Measurements from ENCODE around the gene CYP11A1. TPM values are rescaled to one million over a fixed set of nuclear protein-coding genes. Genes with fewer than 3 reads are reported as not detected.
A peak's percentile ranks its signal among the peaks of the same experiment; 100 is the strongest.

Gene CYP11A1
- total and polyA plus RNA-seq, 10 of the 15 experiments (the other 5 are each of a cell fraction or from before 2014, with no cell fraction given), result 0.11 to 1.2 (median 0.23) TPM; not detected in 5

- DNase-seq (ENCODE audit: low read depth, low spot score) (no peak), ATAC-seq (peak; percentile 74), FAIRE-seq (peak; percentile 87)
- no peaks in the 10 kb centered on the region for H4K20me1 ChIP-seq (ENCODE audit: control insufficient read depth, insufficient read depth)
- ChIA-PET POLR2A (interaction anchor here (0.7 to 15.8 kb wide), 10 partner anchors 12 to 107 kb away, joined by 3 to 302 read pairs (median 4); no protein-coding TSS in a partner anchor), SMC1A (ENCODE audit: uncharacterized antibody, unreplicated experiment) (interaction anchor here (0.6 to 21.3 kb wide), 17 partner anchors 9 to 242 kb away, joined by 3 to 544 read pairs (median 4); partner anchors contain the start of gene SEMA7A), RAD21 (ENCODE audit: unreplicated experiment) (interaction anchor here (0.7 to 3.2 kb wide), 13 partner anchors 10 to 239 kb away, joined by 3 to 18 read pairs (median 5); partner anchors contain the start of genes ARID3B and SEMA7A), CTCF (interaction anchor here (0.8 to 21.7 kb wide), 27 partner anchors 8 to 396 kb away, joined by 3 to 655 read pairs (median 4); partner anchors contain the start of genes CLK3, CYP11A1, SEMA7A and UBL7)
- H3K4me3 ChIP-seq, result peak overlapping the region; percentile 69; the same call in 1 of the 2 replicates
- H3K27ac ChIP-seq (ENCODE audit: control insufficient read depth, insufficient read depth), result no peak overlapping the region
- peaks cover 36% of the 10 kb centered on the region for H3K4me1 ChIP-seq (ENCODE audit: control insufficient read depth, insufficient read depth, low read length)
- no TSS peak for BruUV-seq (replicated peaks)
- H3K79me2 ChIP-seq (ENCODE audit: control insufficient read depth, insufficient read depth, low read length), result no peaks in the 10 kb centered on the region; the same call in 1 of the 2 replicates
- TF ChIP-seq SMC3 (IDR thresholded peaks at IDR 0.05; ENCODE audit: borderline replicate concordance, low read length), result peak; percentile 72
- no peak for TF ChIP-seq NKRF (conservative IDR thresholded peaks at IDR 0.05)
- peak; percentile 81 to 90 (median 87) for TF ChIP-seq CTCF (IDR thresholded peaks at IDR 0.05 in 2 of 3, conservative IDR thresholded peaks at IDR 0.05 in 1 of 3; ENCODE audit: control insufficient read depth in 2 of 3, extremely low read depth in 1 of 3, insufficient read depth in 1 of 3, low read depth in 3 of 3, low read length in 3 of 3)
- no peak for TF ChIP-seq IRF3 (IDR thresholded peaks at IDR 0.05)
- TF ChIP-seq CREM (IDR thresholded peaks at IDR 0.05; ENCODE audit: low read depth), result peak; percentile 31; the same call in 1 of the 2 replicates
- no peak for TF ChIP-seq HDAC6 (IDR thresholded peaks at IDR 0.05; ENCODE audit: unreplicated experiment)
- 0 out of 2 replicates have a peak, but pooled peaks have one; percentile 20 for TF ChIP-seq MLLT1 (IDR thresholded peaks at IDR 0.05)
- TF ChIP-seq RUNX3 (IDR thresholded peaks at IDR 0.05; ENCODE audit: low read length), result 0 out of 2 replicates have a peak, but pooled peaks have one; percentile 3
- TF ChIP-seq RAD21 (IDR thresholded peaks at IDR 0.05; ENCODE audit: insufficient read depth, low read depth, low read length), result peak; percentile 86
- TF ChIP-seq RBBP5 (conservative IDR thresholded peaks at IDR 0.05), result no peak
- TF ChIP-seq DPF2 (IDR thresholded peaks at IDR 0.05), result no peak
- peak; percentile 57; the same call in 1 of the 2 replicates for TF ChIP-seq YY1 (IDR thresholded peaks at IDR 0.05; ENCODE audit: low read depth, low read length)
- H3K36me3 ChIP-seq (ENCODE audit: control insufficient read depth in 2 of 2, insufficient read depth in 2 of 2, low read length in 1 of 2), result no peaks in the 10 kb centered on the region
- WGBS (ENCODE audit: insufficient coverage, insufficient replicate concordance, low lambda C conversion rate, missing lambda C conversion rate), result 3% methylated on average over 9 of the region's 9 CpGs
- in situ Hi-C loops (cut with MboI) (loop anchor here (5.0 kb wide), 1 partner anchor 247 kb away; no protein-coding TSS in a partner anchor), intact Hi-C loops (cut with micrococcal nuclease; ENCODE audit: unreplicated experiment) (loop anchor here (1.0 to 2.0 kb wide), 3 partner anchors 63 to 246 kb away; no protein-coding TSS in a partner anchor)
- H2AFZ ChIP-seq (ENCODE audit: control insufficient read depth, low read depth, low read length), result no peak overlapping the region; the same call in 1 of the 2 replicates
- H3K27me3 ChIP-seq (replicated peaks in 1 of 2; ENCODE audit: control insufficient read depth in 2 of 2, insufficient read depth in 2 of 2, low read length in 1 of 2), result no peaks in the 10 kb centered on the region; a peak in 2 of 4 replicates
- H3K9me3 ChIP-seq (replicated peaks; ENCODE audit: control insufficient read depth, insufficient read depth, low read length), result no peaks in the 10 kb centered on the region
- H3K9ac ChIP-seq (ENCODE audit: control insufficient read depth, insufficient read depth, low read length), result no peak overlapping the region
- peak overlapping the region; percentile 82 for H3K4me2 ChIP-seq (ENCODE audit: control insufficient read depth, insufficient read depth)
Observed at GRCh38 chr15:74375303-74375693, 7.9 kb upstream of the CYP11A1 start.
